Measurements from ENCODE around the gene FLOT1. TPM values are rescaled to one million over a fixed set of nuclear protein-coding genes. Genes with fewer than 3 reads are reported as not detected.

FLOT1 gene
- total and polyA plus RNA-seq, 9 of the 15 experiments (the other 6 are each of a cell fraction or from before 2014, with no cell fraction given): 11.7 to 149 (median 118) TPM

DNA sequence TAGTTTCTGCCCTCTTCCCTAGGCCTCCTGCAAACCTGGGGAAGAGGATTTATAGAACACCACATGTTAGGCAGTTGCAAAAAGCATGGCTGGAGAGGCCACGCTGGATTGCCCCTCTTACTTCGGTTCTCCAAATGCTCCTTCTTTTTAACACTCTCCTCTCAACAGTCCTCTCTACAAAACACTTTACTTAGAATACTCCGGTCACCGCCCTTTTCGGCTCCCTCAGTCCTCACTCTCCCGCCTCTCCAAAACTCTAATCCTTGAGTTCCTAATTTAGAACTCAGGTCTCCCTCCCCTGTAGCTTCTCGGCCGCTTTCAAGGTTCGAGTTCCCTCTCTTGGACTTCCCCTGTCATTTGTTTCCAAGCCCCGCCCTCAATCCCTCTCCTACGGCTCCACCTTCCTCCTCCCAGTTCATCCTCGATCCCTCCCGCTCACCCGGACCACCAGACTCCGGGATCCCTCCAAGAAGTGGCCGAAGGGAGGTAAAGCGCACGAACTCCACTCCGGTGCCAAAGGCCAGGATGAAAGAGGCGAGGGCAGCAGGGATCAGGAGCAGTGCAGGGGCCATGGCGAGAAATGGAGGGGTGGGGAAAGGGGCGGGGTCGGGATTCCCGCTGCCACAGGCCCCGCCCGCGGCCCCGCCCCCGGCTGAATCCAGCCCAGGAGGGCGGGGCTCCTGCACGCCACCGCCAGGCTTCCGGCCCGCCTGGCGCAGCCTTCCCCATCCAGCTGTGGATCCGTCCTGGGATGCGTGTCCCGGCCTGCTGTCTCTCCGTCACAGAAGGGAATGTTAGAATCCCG, 51.9 kb downstream of the FLOT1 start, which contains the start of gene NRM (continued):
- TF ChIP-seq ZNF274 (IDR thresholded peaks at IDR 0.05; ENCODE audit: borderline replicate concordance, low read depth, low read length) (no peak), ZNF146 (CRISPR knock-in tag; IDR thresholded peaks at IDR 0.05; ENCODE audit: unreplicated experiment) (no peak), MCM5 (IDR thresholded peaks at IDR 0.05; ENCODE audit: low read depth) (no peak), GABPB2 (CRISPR knock-in tag; conservative IDR thresholded peaks at IDR 0.05) (no peak), ZNF134 (CRISPR knock-in tag; conservative IDR thresholded peaks at IDR 0.05) (no peak), STAT5A (IDR thresholded peaks at IDR 0.05; ENCODE audit: borderline replicate concordance, low read length) (no peak), STAG1 (CRISPR knock-in tag; IDR thresholded peaks at IDR 0.05; ENCODE audit: borderline replicate concordance) (no peak), MAFG (tag; conservative IDR thresholded peaks at IDR 0.05) (no peak), SAFB2 (IDR thresholded peaks at IDR 0.05; ENCODE audit: borderline replicate concordance, low read depth, low read length, severe bottlenecking) (no peak), ARID4B (CRISPR knock-in tag; IDR thresholded peaks at IDR 0.05) (no peak), ATF2 (CRISPR knock-in tag; IDR thresholded peaks at IDR 0.05) (no peak)
- TF ChIP-seq, protein P1, sequence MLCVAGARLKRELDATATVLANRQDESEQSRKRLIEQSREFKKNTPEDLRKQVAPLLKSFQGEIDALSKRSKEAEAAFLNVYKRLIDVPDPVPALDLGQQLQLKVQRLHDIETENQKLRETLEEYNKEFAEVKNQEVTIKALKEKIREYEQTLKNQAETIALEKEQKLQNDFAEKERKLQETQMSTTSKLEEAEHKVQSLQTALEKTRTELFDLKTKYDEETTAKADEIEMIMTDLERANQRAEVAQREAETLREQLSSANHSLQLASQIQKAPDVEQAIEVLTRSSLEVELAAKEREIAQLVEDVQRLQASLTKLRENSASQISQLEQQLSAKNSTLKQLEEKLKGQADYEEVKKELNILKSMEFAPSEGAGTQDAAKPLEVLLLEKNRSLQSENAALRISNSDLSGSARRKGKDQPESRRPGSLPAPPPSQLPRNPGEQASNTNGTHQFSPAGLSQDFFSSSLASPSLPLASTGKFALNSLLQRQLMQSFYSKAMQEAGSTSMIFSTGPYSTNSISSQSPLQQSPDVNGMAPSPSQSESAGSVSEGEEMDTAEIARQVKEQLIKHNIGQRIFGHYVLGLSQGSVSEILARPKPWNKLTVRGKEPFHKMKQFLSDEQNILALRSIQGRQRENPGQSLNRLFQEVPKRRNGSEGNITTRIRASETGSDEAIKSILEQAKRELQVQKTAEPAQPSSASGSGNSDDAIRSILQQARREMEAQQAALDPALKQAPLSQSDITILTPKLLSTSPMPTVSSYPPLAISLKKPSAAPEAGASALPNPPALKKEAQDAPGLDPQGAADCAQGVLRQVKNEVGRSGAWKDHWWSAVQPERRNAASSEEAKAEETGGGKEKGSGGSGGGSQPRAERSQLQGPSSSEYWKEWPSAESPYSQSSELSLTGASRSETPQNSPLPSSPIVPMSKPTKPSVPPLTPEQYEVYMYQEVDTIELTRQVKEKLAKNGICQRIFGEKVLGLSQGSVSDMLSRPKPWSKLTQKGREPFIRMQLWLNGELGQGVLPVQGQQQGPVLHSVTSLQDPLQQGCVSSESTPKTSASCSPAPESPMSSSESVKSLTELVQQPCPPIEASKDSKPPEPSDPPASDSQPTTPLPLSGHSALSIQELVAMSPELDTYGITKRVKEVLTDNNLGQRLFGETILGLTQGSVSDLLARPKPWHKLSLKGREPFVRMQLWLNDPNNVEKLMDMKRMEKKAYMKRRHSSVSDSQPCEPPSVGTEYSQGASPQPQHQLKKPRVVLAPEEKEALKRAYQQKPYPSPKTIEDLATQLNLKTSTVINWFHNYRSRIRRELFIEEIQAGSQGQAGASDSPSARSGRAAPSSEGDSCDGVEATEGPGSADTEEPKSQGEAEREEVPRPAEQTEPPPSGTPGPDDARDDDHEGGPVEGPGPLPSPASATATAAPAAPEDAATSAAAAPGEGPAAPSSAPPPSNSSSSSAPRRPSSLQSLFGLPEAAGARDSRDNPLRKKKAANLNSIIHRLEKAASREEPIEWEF (CRISPR knock-in tag; IDR thresholded peaks at IDR 0.05): no peak
- TF ChIP-seq, protein P2, sequence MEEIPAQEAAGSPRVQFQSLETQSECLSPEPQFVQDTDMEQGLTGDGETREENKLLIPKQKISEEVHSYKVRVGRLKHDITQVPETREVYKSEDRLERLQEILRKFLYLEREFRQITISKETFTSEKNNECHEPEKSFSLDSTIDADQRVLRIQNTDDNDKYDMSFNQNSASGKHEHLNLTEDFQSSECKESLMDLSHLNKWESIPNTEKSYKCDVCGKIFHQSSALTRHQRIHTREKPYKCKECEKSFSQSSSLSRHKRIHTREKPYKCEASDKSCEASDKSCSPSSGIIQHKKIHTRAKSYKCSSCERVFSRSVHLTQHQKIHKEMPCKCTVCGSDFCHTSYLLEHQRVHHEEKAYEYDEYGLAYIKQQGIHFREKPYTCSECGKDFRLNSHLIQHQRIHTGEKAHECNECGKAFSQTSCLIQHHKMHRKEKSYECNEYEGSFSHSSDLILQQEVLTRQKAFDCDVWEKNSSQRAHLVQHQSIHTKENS (CRISPR knock-in tag; IDR thresholded peaks at IDR 0.05): no peak
- TF ChIP-seq, protein P3, sequence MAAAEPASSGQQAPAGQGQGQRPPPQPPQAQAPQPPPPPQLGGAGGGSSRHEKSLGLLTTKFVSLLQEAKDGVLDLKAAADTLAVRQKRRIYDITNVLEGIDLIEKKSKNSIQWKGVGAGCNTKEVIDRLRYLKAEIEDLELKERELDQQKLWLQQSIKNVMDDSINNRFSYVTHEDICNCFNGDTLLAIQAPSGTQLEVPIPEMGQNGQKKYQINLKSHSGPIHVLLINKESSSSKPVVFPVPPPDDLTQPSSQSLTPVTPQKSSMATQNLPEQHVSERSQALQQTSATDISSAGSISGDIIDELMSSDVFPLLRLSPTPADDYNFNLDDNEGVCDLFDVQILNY (CRISPR knock-in tag; IDR thresholded peaks at IDR 0.05): no peak
